Sigmoid colon (tissue), 7 donors: ENCODE data around the gene COA4. TPM values are rescaled to one million over a fixed set of nuclear protein-coding genes. Genes with fewer than 3 reads are reported as not detected.

ENCODE experiments used
- DNase-seq: peaks from one replicate; pipeline ENCODE4 v3.0.0-alpha.2; 2019
- H3K27ac ChIP-seq, 4 donors: fragments of 200-600 bp; sonication (generic); one replicate each; pipeline ENCODE4 v1.5.1; 2016 to 2019; ENCODE audit warnings: mild to moderate bottlenecking in 1 of 4
- H3K27me3 ChIP-seq, 3 donors: fragments of 200-600 bp; sonication (generic); one replicate each; pipeline ENCODE4 v1.5.1; 2019; ENCODE audit warnings: mild to moderate bottlenecking in 1 of 3
- H3K36me3 ChIP-seq, 4 donors: fragments of 200-600 bp; sonication (generic); one replicate each; pipeline ENCODE4 v1.5.1; 2016 to 2019
- H3K4me1 ChIP-seq, 4 donors: fragments of 200-600 bp; sonication (generic); one replicate each; pipeline ENCODE4 v1.5.1; 2017 to 2019
- H3K4me3 ChIP-seq, 4 donors: fragments of 200-600 bp; sonication (generic); one replicate each; pipeline ENCODE4 v1.5.1; 2017 to 2019; ENCODE audit warnings: mild to moderate bottlenecking in 2 of 4, moderate library complexity in 1 of 4
- H3K9me3 ChIP-seq, 4 donors: fragments of 200-600 bp in 3 of 4; sonication (generic) in 3 of 4; one replicate each; pipeline versions ENCODE4 v1.5.1 to v1.6.1; 2013 to 2019
- CTCF ChIP-seq, 4 experiments: fragments of 450-650 bp in 3 of 4; fragments of 200-600 bp in 1 of 4; IDR thresholded peaks; one replicate each; pipeline ENCODE4 v1.5.1; 2016 to 2019; ENCODE audit warnings: antibody characterized with exemption in 4 of 4, mild to moderate bottlenecking in 3 of 4, moderate library complexity in 2 of 4
- EP300 ChIP-seq, 4 donors: sonication (generic); formaldehyde crosslinking; IDR thresholded peaks; one replicate each; pipeline ENCODE4 v1.6.1; 2017; ENCODE audit warnings: antibody characterized with exemption in 4 of 4
- POLR2A ChIP-seq, 2 donors: fragments of 450-650 bp; IDR thresholded peaks; one replicate each; pipeline ENCODE4 v1.6.1; 2016; ENCODE audit warnings: antibody characterized with exemption in 2 of 2, mild to moderate bottlenecking in 2 of 2, moderate library complexity in 2 of 2
- POLR2AphosphoS5 ChIP-seq, 4 donors: sonication (generic); formaldehyde crosslinking; IDR thresholded peaks; one replicate each; pipeline ENCODE4 v1.6.1; 2017; ENCODE audit warnings: antibody characterized with exemption in 4 of 4
- WGBS, 2 donors: extraction: QIAGEN DNeasy Blood & Tissue Kit; methylation state at CpG; one replicate each; pipeline ENCODE4 v1.1.7; 2013; 5-methylcytosine and 5-hydroxymethylcytosine counted together
- intact Hi-C: fragments of 100-400 bp; cut with DNase I; formaldehyde crosslinking; loops from one replicate; pipeline ENCODE4 v1.15.1; 2023
- polyA plus RNA-seq, 3 donors: library from polyadenylated mRNA; stranded (reverse); fragments of 200-250 nt; gene quantifications; one replicate each; pipeline ENCODE4 v1.2.3, GENCODE V29; 2013
- total RNA-seq, 4 donors: library from RNA; depleted of rRNA; stranded (reverse); fragments of >200 nt; gene quantifications; one replicate each; pipeline ENCODE4 v1.1.0, GENCODE V29; 2016
- donor health status: healthy with polysubstance abuse.
- donor health status: Bipolar disorder and iron deficiency.
- donor health status: healthy.

COA4 gene
- total and polyA plus RNA-seq, 7 donors, result 64.3 to 117 (median 87.4) TPM

GRCh38 chr11:73870261-73870660 lies 6.4 kb downstream of the COA4 start:
- H3K27me3 ChIP-seq, result no peaks in the 10 kb centered on the region
- H3K4me1 ChIP-seq, result peaks cover 0 to 14% (median 12%) of the 10 kb centered on the region in 4 donors
- peaks cover 5 to 37% (median 13%) of the 10 kb centered on the region in 4 donors for H3K36me3 ChIP-seq
- 84 to 93% methylated on average over 3 of the region's 3 CpGs for WGBS, 2 donors
- no peaks in the 10 kb centered on the region for H3K9me3 ChIP-seq
- no peak overlapping the region for H3K4me3 ChIP-seq
- no peak for DNase-seq
- H3K27ac ChIP-seq, result no peak overlapping the region
- intact Hi-C loops, result no loop called here
- no peak for TF ChIP-seq POLR2A (IDR thresholded peaks at IDR 0.05)

- Histone ChIP-seq H3K4me3 (no peak overlapping the region), H3K9me3 (no peaks in the 10 kb centered on the region), H3K36me3 (peaks cover 5 to 45% (median 13%) of the 10 kb centered on the region in 4 donors), H3K4me1 (peaks cover 0 to 12% (median 8%) of the 10 kb centered on the region in 4 donors), H3K27me3 (no peaks in the 10 kb centered on the region), H3K27ac (no peak overlapping the region)
- intact Hi-C loops, result no loop called here
- no peak for TF ChIP-seq EP300 (IDR thresholded peaks at IDR 0.05)
- no peak for TF ChIP-seq POLR2AphosphoS5 (IDR thresholded peaks at IDR 0.05)
- no peak for TF ChIP-seq CTCF (IDR thresholded peaks at IDR 0.05)
- no peak for TF ChIP-seq POLR2A (IDR thresholded peaks at IDR 0.05)
- WGBS, 2 donors, result 24 to 70% methylated on average over 1 of the region's 1 CpG
- DNase-seq, result no peak
Observed at GRCh38 chr11:73869332-73869949, 7.2 kb downstream of the COA4 start.

GRCh38 chr11:73866586-73866996 lies 10.1 kb downstream of the COA4 start:
- no peak for TF ChIP-seq CTCF (IDR thresholded peaks at IDR 0.05)
- peak; percentile 53 to 91 (median 79) for TF ChIP-seq POLR2AphosphoS5 (IDR thresholded peaks at IDR 0.05)
- no peak for TF ChIP-seq POLR2A (IDR thresholded peaks at IDR 0.05)
- TF ChIP-seq EP300 (IDR thresholded peaks at IDR 0.05), result no peak
- H3K36me3 ChIP-seq, result peaks cover 0 to 34% (median 0%) of the 10 kb centered on the region in 4 donors
- H3K9me3 ChIP-seq, result no peaks in the 10 kb centered on the region
- peak overlapping the region; percentile 52 to 67 (median 62) for H3K27ac ChIP-seq
- intact Hi-C loops, result no loop called here
- H3K4me3 ChIP-seq, result no peak overlapping the region
- 63 to 66% methylated on average over 2 of the region's 2 CpGs for WGBS, 2 donors
- H3K4me1 ChIP-seq, result peaks cover 0 to 12% (median 8%) of the 10 kb centered on the region in 4 donors
- no peaks in the 10 kb centered on the region for H3K27me3 ChIP-seq
- peak; percentile 89 for DNase-seq

- Histone ChIP-seq H3K27ac (peak overlapping the region; percentile 52 to 67 (median 62)), H3K9me3 (no peaks in the 10 kb centered on the region), H3K36me3 (peaks cover 0 to 37% (median 0%) of the 10 kb centered on the region in 4 donors), H3K4me3 (no peak overlapping the region), H3K4me1 (peaks cover 0 to 12% (median 8%) of the 10 kb centered on the region in 4 donors), H3K27me3 (no peaks in the 10 kb centered on the region)
- TF ChIP-seq POLR2AphosphoS5 (IDR thresholded peaks at IDR 0.05), result no peak
- TF ChIP-seq CTCF (IDR thresholded peaks at IDR 0.05), result no peak
- no peak for TF ChIP-seq POLR2A (IDR thresholded peaks at IDR 0.05)
- TF ChIP-seq EP300 (IDR thresholded peaks at IDR 0.05), result no peak
- 87% methylated on average over 5 of the region's 5 CpGs for WGBS, 2 donors
- intact Hi-C loops, result no loop called here
- DNase-seq, result no peak
Observed at GRCh38 chr11:73866095-73866579, 10.5 kb downstream of the COA4 start.

- Histone ChIP-seq H3K4me3 (no peak overlapping the region), H3K36me3 (peaks cover 0 to 49% (median 5%) of the 10 kb centered on the region in 4 donors), H3K27me3 (no peaks in the 10 kb centered on the region), H3K9me3 (no peaks in the 10 kb centered on the region), H3K27ac (no peak overlapping the region), H3K4me1 (peaks cover 0 to 8% (median 7%) of the 10 kb centered on the region in 4 donors)
- WGBS, 2 donors, result 81 to 86% methylated on average over 4 of the region's 4 CpGs
- intact Hi-C loops, result no loop called here
- no peak for DNase-seq
- TF ChIP-seq EP300 (IDR thresholded peaks at IDR 0.05), result no peak
- TF ChIP-seq CTCF (IDR thresholded peaks at IDR 0.05), result no peak
- TF ChIP-seq POLR2A (IDR thresholded peaks at IDR 0.05), result no peak
- no peak for TF ChIP-seq POLR2AphosphoS5 (IDR thresholded peaks at IDR 0.05)
Observed at GRCh38 chr11:73862986-73863385, 13.7 kb downstream of the COA4 start.
